Endometrial microvascular endothelial cells (primary cell): ENCODE measurements around the gene RALGAPB. TPM values are rescaled to one million over a fixed set of nuclear protein-coding genes. Genes with fewer than 3 reads are reported as not detected.
"Not testable (repeated sequence)": the region's sequence is repeated elsewhere in the genome, so short reads cannot be mapped to it uniquely, and the experiment has no call there.

ENCODE experiments used
- in situ Hi-C: cut with HindIII; loops from 2 replicates; pipeline ENCODE4 v1.10.0; 2017; ENCODE audit warnings: low sequenced_read_pairs, low pct_unique_long_range_greater_than_20kb; ENCODE audit errors: inconsistent ontology term
- total RNA-seq: library from RNA; depleted of rRNA; stranded (reverse); fragments of >200 nt; gene quantifications from one replicate; pipeline ENCODE4 v1.2.3, GENCODE V29; 2015; ENCODE audit errors: inconsistent ontology term

The RALGAPB gene
- total RNA-seq, 1 donor from 2014 or later, result 24.3 TPM

GRCh38 chr20:38473367-38473795, 738 bp downstream of the RALGAPB start:
- in situ Hi-C loops, result no loop called here

- in situ Hi-C loops, result no loop called here
These were observed 5.1 kb downstream of the RALGAPB start for GRCh38 chr20:38477747-38478146.

GRCh38 chr20:38479596-38479995, 7.0 kb downstream of the RALGAPB start:
- in situ Hi-C loops, result no loop called here

GRCh38 chr20:38485041-38485440, 12.4 kb downstream of the RALGAPB start:
- in situ Hi-C loops, result no loop called here

- in situ Hi-C loops, result no loop called here
These were observed 16.5 kb downstream of the RALGAPB start for GRCh38 chr20:38489181-38489580.

GRCh38 chr20:38497246-38497935, 24.7 kb downstream of the RALGAPB start:
- in situ Hi-C loops, result no loop called here

GRCh38 chr20:38498909-38499308, 26.3 kb downstream of the RALGAPB start:
- in situ Hi-C loops, result no loop called here

- in situ Hi-C loops, result no loop called here
These were observed 26.7 kb downstream of the RALGAPB start for GRCh38 chr20:38499366-38499765.

GRCh38 chr20:38501858-38502436, 29.3 kb downstream of the RALGAPB start:
- in situ Hi-C loops, result no loop called here

- in situ Hi-C loops, result no loop called here
These were observed 31.9 kb downstream of the RALGAPB start for GRCh38 chr20:38504368-38505090.

- in situ Hi-C loops, result no loop called here
These were observed 32.4 kb downstream of the RALGAPB start for GRCh38 chr20:38505091-38505455.

- in situ Hi-C loops, result not testable (repeated sequence)
These were observed 39.1 kb downstream of the RALGAPB start for GRCh38 chr20:38511726-38512125.

GRCh38 chr20:38514185-38514584, 41.5 kb downstream of the RALGAPB start:
- in situ Hi-C loops, result no loop called here

- in situ Hi-C loops, result no loop called here
These were observed 42.3 kb downstream of the RALGAPB start for GRCh38 chr20:38514947-38515346.

- in situ Hi-C loops, result no loop called here
These were observed 43.0 kb downstream of the RALGAPB start for GRCh38 chr20:38515631-38516030.

GRCh38 chr20:38519426-38519825, 46.8 kb downstream of the RALGAPB start:
- in situ Hi-C loops, result no loop called here

GRCh38 chr20:38520261-38520660, 47.6 kb downstream of the RALGAPB start:
- in situ Hi-C loops, result no loop called here

- in situ Hi-C loops, result no loop called here
These were observed 51.1 kb downstream of the RALGAPB start for GRCh38 chr20:38523697-38524096.

GRCh38 chr20:38528167-38528566, 55.5 kb downstream of the RALGAPB start:
- in situ Hi-C loops, result no loop called here

GRCh38 chr20:38531021-38531420, 58.4 kb downstream of the RALGAPB start:
- in situ Hi-C loops, result no loop called here
